Measurements from ENCODE around the gene GDPD4.

GRCh38 chr11:77318600-77318999 lies 17.1 kb upstream of the GDPD4 start:
- no peak for TF ChIP-seq POLR2AphosphoS5 (IDR thresholded peaks at IDR 0.05)
- no peak for TF ChIP-seq EP300 (IDR thresholded peaks at IDR 0.05)
